SU-DHL-6 (cell line): ENCODE measurements around the gene METTL13.

Source experiments
- H2AFZ ChIP-seq: fragments of 200-600 bp; sonication (generic); 2 replicates; pipeline ENCODE4 v1.6.1; 2014; ENCODE audit warnings: low read depth, mild to moderate bottlenecking, moderate library complexity, mixed read lengths, antibody characterized with exemption, low read length; ENCODE audit not compliant: severe bottlenecking
- H3F3A ChIP-seq: fragments of 200-600 bp; shearing (Covaris generic); 2 replicates; pipeline ENCODE4 v1.6.0; 2016; ENCODE audit warnings: antibody characterized with exemption, mild to moderate bottlenecking; ENCODE audit not compliant: insufficient read depth
- H3K27ac ChIP-seq: fragments of 200-600 bp; sonication (generic); 2 replicates; pipeline ENCODE4 v1.5.1; 2016; ENCODE audit warnings: low read depth, mild to moderate bottlenecking, low read length, moderate library complexity, mixed read lengths
- H3K27me3 ChIP-seq: fragments of 200-600 bp; sonication (generic), shearing (Covaris generic); 2 replicates; pipeline ENCODE4 v1.6.0; 2014; ENCODE audit warnings: mild to moderate bottlenecking, low read length
- H3K36me3 ChIP-seq: fragments of 200-600 bp; sonication (generic); 2 replicates; pipeline ENCODE4 v1.6.1; 2014; ENCODE audit warnings: mild to moderate bottlenecking, low read length, mixed read lengths
- H3K4me2 ChIP-seq: fragments of 300-600, 200-600 bp; shearing (Covaris generic), sonication (generic); 2 replicates; pipeline ENCODE4 v1.6.0; 2014; ENCODE audit warnings: low read length, low read depth, mild to moderate bottlenecking; ENCODE audit not compliant: poor library complexity, severe bottlenecking
- H3K4me3 ChIP-seq: fragments of 200-600 bp; sonication (generic); 2 replicates; pipeline ENCODE4 v1.5.1; 2014; ENCODE audit warnings: antibody characterized with exemption, low read length, mild to moderate bottlenecking, mixed read lengths; ENCODE audit not compliant: insufficient read depth, poor library complexity, severe bottlenecking
- H3K79me2 ChIP-seq: fragments of 200-600 bp; sonication (generic); 2 replicates; pipeline ENCODE4 v1.6.1; 2014; ENCODE audit warnings: mild to moderate bottlenecking, low read length, moderate library complexity; ENCODE audit not compliant: insufficient read depth
- H3K9ac ChIP-seq: fragments of 200-600 bp; sonication (generic); 2 replicates; pipeline ENCODE4 v1.7.0; 2014; ENCODE audit warnings: mild to moderate bottlenecking, low read length
- H3K9me2 ChIP-seq: fragments of 200-600 bp; sonication (generic); replicated peaks from 2 replicates; pipeline ENCODE4 v1.6.1; 2014; ENCODE audit warnings: low read length; ENCODE audit not compliant: insufficient read depth
- H3K9me3 ChIP-seq: fragments of 200-600 bp; sonication (generic); 2 replicates; pipeline ENCODE4 v1.6.1; 2014; ENCODE audit warnings: low read length, mixed read lengths; ENCODE audit not compliant: insufficient read depth
- H4K20me1 ChIP-seq: fragments of 200-600 bp; sonication (generic); 2 replicates; pipeline ENCODE4 v1.6.1; 2014; ENCODE audit warnings: low read depth, mild to moderate bottlenecking, antibody characterized with exemption, low read length, moderate library complexity, mixed read lengths
- EZH2phosphoT487 ChIP-seq: fragments of 200-600 bp; sonication (generic), shearing (Covaris generic); conservative IDR thresholded peaks from 2 replicates; pipeline ENCODE4 v1.6.1; 2018; ENCODE audit warnings: mild to moderate bottlenecking, antibody characterized with exemption, low read length, moderate library complexity, mixed read lengths
- TF ChIP-seq, protein P1 (sequence below): fragments of 200-600 bp; sonication (generic); IDR thresholded peaks from one replicate; pipeline ENCODE4 v1.5.1; 2017; ENCODE audit warnings: antibody characterized with exemption, mild to moderate bottlenecking, low read length, moderate library complexity; ENCODE audit not compliant: insufficient read depth, poor library complexity, severe bottlenecking

The METTL13 gene

DNA sequence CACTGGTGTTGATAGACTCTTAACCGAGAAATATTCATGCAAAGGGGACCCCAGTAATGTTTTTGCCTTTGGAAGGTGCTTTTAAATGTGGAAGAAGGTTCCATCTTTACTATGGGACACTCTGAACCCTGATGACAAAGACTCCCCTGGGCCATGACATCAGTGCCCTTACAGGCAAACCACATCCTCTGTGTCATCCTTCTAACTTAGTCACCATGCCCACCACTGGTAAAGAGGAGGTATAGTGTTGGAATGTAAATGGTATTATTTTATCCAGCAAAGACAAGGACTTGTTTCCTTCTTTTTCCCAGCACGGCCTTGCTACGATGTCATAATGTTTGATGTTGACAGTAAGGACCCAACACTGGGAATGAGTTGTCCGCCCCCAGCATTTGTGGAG, 12.6 kb downstream of the METTL13 start:
- no peaks in the 10 kb centered on the region for H3K9me2 ChIP-seq
- no peak overlapping the region for H3K4me3 ChIP-seq
- no peak overlapping the region for H2AFZ ChIP-seq
- no peak for TF ChIP-seq EZH2phosphoT487
- TF ChIP-seq, protein P1, sequence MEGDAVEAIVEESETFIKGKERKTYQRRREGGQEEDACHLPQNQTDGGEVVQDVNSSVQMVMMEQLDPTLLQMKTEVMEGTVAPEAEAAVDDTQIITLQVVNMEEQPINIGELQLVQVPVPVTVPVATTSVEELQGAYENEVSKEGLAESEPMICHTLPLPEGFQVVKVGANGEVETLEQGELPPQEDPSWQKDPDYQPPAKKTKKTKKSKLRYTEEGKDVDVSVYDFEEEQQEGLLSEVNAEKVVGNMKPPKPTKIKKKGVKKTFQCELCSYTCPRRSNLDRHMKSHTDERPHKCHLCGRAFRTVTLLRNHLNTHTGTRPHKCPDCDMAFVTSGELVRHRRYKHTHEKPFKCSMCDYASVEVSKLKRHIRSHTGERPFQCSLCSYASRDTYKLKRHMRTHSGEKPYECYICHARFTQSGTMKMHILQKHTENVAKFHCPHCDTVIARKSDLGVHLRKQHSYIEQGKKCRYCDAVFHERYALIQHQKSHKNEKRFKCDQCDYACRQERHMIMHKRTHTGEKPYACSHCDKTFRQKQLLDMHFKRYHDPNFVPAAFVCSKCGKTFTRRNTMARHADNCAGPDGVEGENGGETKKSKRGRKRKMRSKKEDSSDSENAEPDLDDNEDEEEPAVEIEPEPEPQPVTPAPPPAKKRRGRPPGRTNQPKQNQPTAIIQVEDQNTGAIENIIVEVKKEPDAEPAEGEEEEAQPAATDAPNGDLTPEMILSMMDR: no peak
- H3K9me3 ChIP-seq: no peaks in the 10 kb centered on the region
- no peaks in the 10 kb centered on the region for H3F3A ChIP-seq
- H3K4me2 ChIP-seq: no peak overlapping the region
- H3K27me3 ChIP-seq: no peaks in the 10 kb centered on the region
- H4K20me1 ChIP-seq: no peaks in the 10 kb centered on the region
- no peaks in the 10 kb centered on the region; the same call in 1 of the 2 replicates for H3K79me2 ChIP-seq
- H3K36me3 ChIP-seq: peaks cover 9% of the 10 kb centered on the region
- no peak overlapping the region for H3K9ac ChIP-seq
- no peak overlapping the region for H3K27ac ChIP-seq

DNA sequence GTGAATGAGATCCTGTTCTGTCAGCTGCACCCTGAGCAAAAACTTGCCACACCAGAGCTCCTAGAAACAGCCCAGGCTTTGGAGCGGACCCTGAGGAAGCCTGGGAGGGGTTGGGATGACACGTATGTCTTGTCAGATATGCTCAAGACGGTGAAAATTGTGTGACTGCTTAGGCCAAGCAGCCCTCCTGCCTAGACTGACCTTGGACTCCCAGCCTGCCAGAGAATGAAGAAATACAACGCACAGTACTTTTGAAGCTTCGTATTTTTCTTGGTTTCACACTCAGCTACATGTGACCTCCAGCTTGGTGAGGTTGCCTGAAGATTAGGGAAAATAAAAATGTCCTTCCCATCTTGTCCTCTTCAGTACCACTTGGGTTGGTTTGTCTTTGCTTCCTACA, 15.1 kb downstream of the METTL13 start:
- no peak overlapping the region for H3K4me3 ChIP-seq
- no peak overlapping the region for H2AFZ ChIP-seq
- no peak overlapping the region for H3K9ac ChIP-seq
- H3K27me3 ChIP-seq: no peaks in the 10 kb centered on the region
- peaks cover 4% of the 10 kb centered on the region; the same call in 1 of the 2 replicates for H3K36me3 ChIP-seq
- H3K27ac ChIP-seq: no peak overlapping the region
- no peak for TF ChIP-seq EZH2phosphoT487
- TF ChIP-seq, protein P1: no peak
- no peaks in the 10 kb centered on the region for H4K20me1 ChIP-seq
- H3F3A ChIP-seq: no peaks in the 10 kb centered on the region
- no peak overlapping the region for H3K4me2 ChIP-seq
- no peaks in the 10 kb centered on the region for H3K9me3 ChIP-seq
- H3K79me2 ChIP-seq: no peaks in the 10 kb centered on the region
- H3K9me2 ChIP-seq: no peaks in the 10 kb centered on the region

DNA sequence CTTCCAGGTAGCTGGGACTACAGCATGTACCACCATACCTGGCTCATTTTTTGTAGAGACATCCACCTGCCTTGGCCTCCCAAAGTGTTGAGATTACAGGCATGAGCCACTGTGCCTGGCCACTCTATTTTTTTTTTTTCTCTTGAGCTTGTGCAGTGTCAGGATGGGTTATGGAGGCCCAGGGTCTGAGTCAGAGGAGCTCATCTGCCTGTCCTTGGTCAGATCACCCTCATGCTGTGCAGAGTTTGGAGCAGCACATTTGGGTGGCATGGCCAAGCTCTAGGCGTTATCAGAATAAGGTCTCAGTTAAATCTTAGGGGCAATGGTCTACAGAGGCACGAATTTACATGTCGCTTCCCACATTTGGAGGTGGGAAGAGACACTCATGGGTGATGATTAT, 16.9 kb downstream of the METTL13 start:
- no peak overlapping the region for H3K9ac ChIP-seq
- peaks cover 4% of the 10 kb centered on the region; the same call in 1 of the 2 replicates for H3K36me3 ChIP-seq
- no peaks in the 10 kb centered on the region for H4K20me1 ChIP-seq
- no peak overlapping the region for H3K27ac ChIP-seq
- H3K4me2 ChIP-seq: no peak overlapping the region
- TF ChIP-seq, protein P1: no peak
- no peak for TF ChIP-seq EZH2phosphoT487
- H3K27me3 ChIP-seq: no peaks in the 10 kb centered on the region
- no peaks in the 10 kb centered on the region for H3K9me2 ChIP-seq
- no peaks in the 10 kb centered on the region for H3K79me2 ChIP-seq
- no peak overlapping the region for H2AFZ ChIP-seq
- H3K9me3 ChIP-seq: no peaks in the 10 kb centered on the region
- no peak overlapping the region for H3K4me3 ChIP-seq
- H3F3A ChIP-seq: no peaks in the 10 kb centered on the region

DNA sequence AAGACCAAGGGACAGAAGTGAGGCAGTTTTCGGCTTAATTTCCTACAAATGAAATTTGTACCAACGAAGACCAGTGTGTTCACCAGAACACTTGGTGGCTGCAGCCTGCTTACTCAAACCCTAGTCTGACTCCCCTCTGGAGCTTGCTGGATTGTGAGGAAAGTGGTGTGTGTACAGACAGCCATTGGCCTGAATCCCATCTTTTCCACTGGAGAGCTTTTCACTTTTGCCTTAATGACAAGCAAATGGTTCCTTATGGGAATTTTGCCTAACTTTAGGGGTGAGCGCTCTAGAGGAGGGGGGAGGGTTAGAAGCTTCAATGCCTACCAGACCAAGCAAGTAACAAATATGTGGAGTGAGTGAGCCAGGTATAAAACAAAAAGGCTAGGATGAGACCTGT, 17.3 kb downstream of the METTL13 start:
- Histone ChIP-seq H3K9ac (no peak overlapping the region), H3K36me3 (peaks cover under 1% of the 10 kb centered on the region; the same call in 1 of the 2 replicates), H3F3A (no peaks in the 10 kb centered on the region), H4K20me1 (no peaks in the 10 kb centered on the region), H3K9me2 (no peaks in the 10 kb centered on the region), H3K27ac (no peak overlapping the region), H3K4me3 (no peak overlapping the region), H3K4me2 (no peak overlapping the region), H3K27me3 (no peaks in the 10 kb centered on the region), H3K79me2 (no peaks in the 10 kb centered on the region), H3K9me3 (no peaks in the 10 kb centered on the region), H2AFZ (no peak overlapping the region)
- no peak for TF ChIP-seq EZH2phosphoT487
- TF ChIP-seq, protein P1: no peak
